GM23248 (cell line): ENCODE results near the gene SCTR. TPM values are rescaled to one million over a fixed set of nuclear protein-coding genes. Genes with fewer than 3 reads are reported as not detected.

Experiments used
- DNase-seq: peaks from one replicate; pipeline ENCODE4 v3.0.0-alpha.2; 2015
- H2AFZ ChIP-seq: fragments of 200-600 bp; sonication (generic); 2 replicates; pipeline ENCODE4 v1.6.1; 2016; ENCODE audit warnings: antibody characterized with exemption
- H3F3A ChIP-seq: fragments of 200-600 bp; sonication (generic); 2 replicates; pipeline ENCODE4 v1.6.1; 2016; ENCODE audit warnings: mild to moderate bottlenecking, antibody characterized with exemption, mixed run types; ENCODE audit not compliant: insufficient read depth
- H3K27ac ChIP-seq: fragments of 200-600 bp; sonication (generic); 2 replicates; pipeline ENCODE4 v1.5.1; 2016; ENCODE audit warnings: mild to moderate bottlenecking
- H3K27me3 ChIP-seq: fragments of 200-600 bp; sonication (generic); replicated peaks from 2 replicates; pipeline ENCODE4 v1.6.1; 2016; ENCODE audit warnings: mild to moderate bottlenecking; ENCODE audit not compliant: insufficient read depth
- H3K36me3 ChIP-seq: fragments of 200-600 bp; sonication (generic); 2 replicates; pipeline ENCODE4 v1.6.1; 2016; ENCODE audit warnings: low read depth, mild to moderate bottlenecking
- H3K4me1 ChIP-seq: fragments of 200-600 bp; sonication (generic); 2 replicates; pipeline ENCODE4 v1.6.1; 2016; ENCODE audit warnings: mild to moderate bottlenecking; ENCODE audit not compliant: insufficient read depth
- H3K4me2 ChIP-seq: fragments of 200-600 bp; sonication (generic); one replicate; pipeline ENCODE4 v1.6.1; 2016; ENCODE audit warnings: mild to moderate bottlenecking; ENCODE audit not compliant: unreplicated experiment
- H3K4me3 ChIP-seq: fragments of 200-600 bp; sonication (generic); 2 replicates; pipeline ENCODE4 v1.5.1; 2016; ENCODE audit warnings: mild to moderate bottlenecking
- H3K79me2 ChIP-seq: fragments of 200-600 bp; sonication (generic); 2 replicates; pipeline ENCODE4 v1.6.1; 2016; ENCODE audit warnings: mild to moderate bottlenecking; ENCODE audit not compliant: insufficient read depth
- H3K9ac ChIP-seq: fragments of 200-600 bp; sonication (generic); 2 replicates; pipeline ENCODE4 v1.6.1; 2016; ENCODE audit warnings: mild to moderate bottlenecking
- H3K9me2 ChIP-seq: fragments of 200-600 bp; sonication (generic); 2 replicates; pipeline ENCODE4 v1.6.1; 2016; ENCODE audit warnings: mixed run types, mild to moderate bottlenecking, moderate library complexity; ENCODE audit not compliant: insufficient read depth
- H3K9me3 ChIP-seq: fragments of 200-600 bp; sonication (generic); one replicate; pipeline ENCODE4 v1.6.1; 2017; ENCODE audit warnings: low read depth
- H4K20me1 ChIP-seq: fragments of 200-600 bp; sonication (generic); 2 replicates; pipeline ENCODE4 v1.6.0; 2016; ENCODE audit not compliant: insufficient read depth
- EZH2 ChIP-seq: fragments of 200-600 bp; sonication (generic); IDR thresholded peaks from 2 replicates; pipeline ENCODE4 v1.6.1; 2018; ENCODE audit warnings: antibody characterized with exemption, mild to moderate bottlenecking; ENCODE audit not compliant: insufficient read depth, poor library complexity, severe bottlenecking
- EZH2phosphoT487 ChIP-seq: fragments of 200-600 bp; sonication (generic); IDR thresholded peaks from 2 replicates; pipeline ENCODE4 v1.6.1; 2018; ENCODE audit warnings: antibody characterized with exemption, moderate library complexity, mild to moderate bottlenecking, low read depth; ENCODE audit not compliant: insufficient read depth
- WGBS, 2 experiments: methylation state at CpG; one replicate each; pipeline ENCODE4 v1.1.6; 2015 to 2017; ENCODE audit warnings: low lambda C conversion rate in 2 of 2, low coverage in 1 of 2; ENCODE audit errors: missing lambda C conversion rate in 2 of 2; 5-methylcytosine and 5-hydroxymethylcytosine counted together
- in situ Hi-C: fragments of 300-500 bp; cut with MboI; formaldehyde crosslinking; loops from 2 replicates; pipeline ENCODE4 v1.15.0; 2020
- polyA plus RNA-seq: library from polyadenylated mRNA; unstranded; fragments of >200 nt; fragmentation: Nextera tagmentation; extraction: Ambion mirVana; gene quantifications from 2 replicates; pipeline ENCODE4 v1.2.1, GENCODE V29; 2016
- total RNA-seq: library from RNA; depleted of rRNA; stranded (reverse); fragments of >200 nt; shearing (Covaris generic); gene quantifications from 2 replicates; pipeline ENCODE4 v1.2.3, GENCODE V29; 2014

The SCTR gene
- total and polyA plus RNA-seq, 2 experiments from 2014 or later: not detected

- no peaks in the 10 kb centered on the region for H3K9me3 ChIP-seq
- no peak for DNase-seq
- H3K9me2 ChIP-seq: no peaks in the 10 kb centered on the region
- H3K4me3 ChIP-seq: no peak overlapping the region
- no peak overlapping the region for H2AFZ ChIP-seq
- no peaks in the 10 kb centered on the region for H3K36me3 ChIP-seq
- no peak overlapping the region for H3K27ac ChIP-seq
- 0 out of 2 replicates have a peak, but pooled peaks cover 8% of the 10 kb centered on the region for H3K4me1 ChIP-seq
- TF ChIP-seq EZH2 (no peak), EZH2phosphoT487 (no peak)
- no peaks in the 10 kb centered on the region for H3K79me2 ChIP-seq
- in situ Hi-C loops: loop anchor here (5.0 kb wide), 1 partner anchor 65 kb away; no protein-coding TSS in a partner anchor
- no peak overlapping the region for H3K4me2 ChIP-seq
- H3K9ac ChIP-seq: no peak overlapping the region
- WGBS, 2 experiments: 91 to 96% methylated on average over 8 of the region's 8 CpGs
- H4K20me1 ChIP-seq: no peaks in the 10 kb centered on the region
- peaks cover 5% of the 10 kb centered on the region for H3K27me3 ChIP-seq
- no peaks in the 10 kb centered on the region for H3F3A ChIP-seq
These were observed 51.5 kb downstream of the SCTR start for GRCh38 chr2:119472749-119473148.

GRCh38 chr2:119469661-119470297 lies 54.5 kb downstream of the SCTR start:
- in situ Hi-C loops: loop anchor here (5.0 kb wide), 1 partner anchor 62 kb away; no protein-coding TSS in a partner anchor
- Histone ChIP-seq H3K79me2 (no peaks in the 10 kb centered on the region), H4K20me1 (no peaks in the 10 kb centered on the region), H3K27ac (no peak overlapping the region), H3K9me3 (no peaks in the 10 kb centered on the region), H3F3A (no peaks in the 10 kb centered on the region), H3K4me3 (no peak overlapping the region), H3K4me2 (no peak overlapping the region), H3K9ac (no peak overlapping the region), H3K4me1 (0 out of 2 replicates have a peak, but pooled peaks cover 8% of the 10 kb centered on the region), H3K9me2 (no peaks in the 10 kb centered on the region), H3K27me3 (peaks cover 5% of the 10 kb centered on the region), H2AFZ (no peak overlapping the region), H3K36me3 (no peaks in the 10 kb centered on the region)
- TF ChIP-seq EZH2phosphoT487 (no peak), EZH2 (no peak)
- DNase-seq: no peak
- WGBS, 2 experiments: 15 to 27% methylated on average over 2 of the region's 2 CpGs

- Histone ChIP-seq H3K27me3 (peaks cover 5% of the 10 kb centered on the region), H3K27ac (no peak overlapping the region), H3K4me2 (no peak overlapping the region), H3K36me3 (no peaks in the 10 kb centered on the region), H2AFZ (no peak overlapping the region), H3K79me2 (no peaks in the 10 kb centered on the region), H3K9me3 (no peaks in the 10 kb centered on the region), H3K9me2 (no peaks in the 10 kb centered on the region), H3K4me3 (no peak overlapping the region), H3K4me1 (0 out of 2 replicates have a peak, but pooled peaks cover 8% of the 10 kb centered on the region), H3K9ac (no peak overlapping the region), H3F3A (no peaks in the 10 kb centered on the region), H4K20me1 (no peaks in the 10 kb centered on the region)
- 76 to 81% methylated on average over 6 of the region's 6 CpGs for WGBS, 2 experiments
- TF ChIP-seq EZH2phosphoT487: no peak
- no peak for TF ChIP-seq EZH2
- DNase-seq: no peak
- in situ Hi-C loops: no loop called here
These were observed 55.2 kb downstream of the SCTR start for GRCh38 chr2:119469131-119469530.

GRCh38 chr2:119468154-119468955 lies 55.9 kb downstream of the SCTR start:
- Histone ChIP-seq H3K9me3 (no peaks in the 10 kb centered on the region), H3K4me2 (no peak overlapping the region), H3K27ac (no peak overlapping the region), H4K20me1 (no peaks in the 10 kb centered on the region), H3K27me3 (peaks cover 5% of the 10 kb centered on the region), H3K9ac (no peak overlapping the region), H2AFZ (no peak overlapping the region), H3K9me2 (no peaks in the 10 kb centered on the region), H3K4me3 (no peak overlapping the region), H3K79me2 (no peaks in the 10 kb centered on the region), H3K4me1 (0 out of 2 replicates have a peak, but pooled peaks cover 14% of the 10 kb centered on the region), H3K36me3 (no peaks in the 10 kb centered on the region), H3F3A (no peaks in the 10 kb centered on the region)
- 23 to 25% methylated on average over 3 of the region's 3 CpGs for WGBS, 2 experiments
- DNase-seq: peak; percentile 45
- in situ Hi-C loops: no loop called here
- no peak for TF ChIP-seq EZH2phosphoT487
- TF ChIP-seq EZH2: no peak
